PFSK-1 (cell line): ENCODE results near the gene SLC4A2.

Experiments used
- FOXP2 ChIP-seq: optimal IDR thresholded peaks from 2 replicates; pipeline ENCODE3; 2011; ENCODE audit warnings: borderline replicate concordance, control low read depth, inconsistent platforms; ENCODE audit not compliant: insufficient read depth; ENCODE audit errors: extremely low read length, extremely low read depth
- POLR2AphosphoS5 ChIP-seq: IDR thresholded peaks from 2 replicates; pipeline ENCODE4 v1.6.1; 2012; ENCODE audit warnings: low read depth, mild to moderate bottlenecking, control low read depth, low read length, moderate library complexity
- REST ChIP-seq, 2 experiments: IDR thresholded peaks; 2 replicates each; pipeline versions ENCODE4 v1.6.1 to v1.8.0; 2011 to 2012; ENCODE audit warnings: low read depth in 2 of 2, low read length in 2 of 2, control low read depth in 1 of 2, inconsistent platforms in 1 of 2, mild to moderate bottlenecking in 1 of 2, moderate library complexity in 1 of 2; ENCODE audit not compliant: insufficient read depth in 1 of 2
- SIN3A ChIP-seq: IDR thresholded peaks from 2 replicates; pipeline ENCODE4 v1.6.1; 2012; ENCODE audit warnings: mild to moderate bottlenecking, low read length, moderate library complexity, borderline replicate concordance; ENCODE audit not compliant: insufficient read depth
- TAF1 ChIP-seq: IDR thresholded peaks from 2 replicates; pipeline ENCODE4 v1.6.1; 2012; ENCODE audit warnings: low read length, control low read depth, borderline replicate concordance; ENCODE audit not compliant: insufficient read depth

- TF ChIP-seq TAF1 (no peak), POLR2AphosphoS5 (no peak), REST (IDR thresholded peaks at IDR 0.05; ENCODE audit: insufficient read depth in 1 of 2, low read depth in 2 of 2, low read length in 2 of 2) (no peak), SIN3A (no peak), FOXP2 (no peak)
Observed at GRCh38 chr7:151056666-151057505, 2.5 kb upstream of the SLC4A2 start.
